ENCODE measurements around the gene LETM1. TPM values are rescaled to one million over a fixed set of nuclear protein-coding genes. Genes with fewer than 3 reads are reported as not detected.

LETM1 gene
- total and polyA plus RNA-seq, 2 of the 8 experiments (the other 6 are each of a cell fraction or from before 2014, with no cell fraction given), result 19.8 to 50.1 TPM

DNA sequence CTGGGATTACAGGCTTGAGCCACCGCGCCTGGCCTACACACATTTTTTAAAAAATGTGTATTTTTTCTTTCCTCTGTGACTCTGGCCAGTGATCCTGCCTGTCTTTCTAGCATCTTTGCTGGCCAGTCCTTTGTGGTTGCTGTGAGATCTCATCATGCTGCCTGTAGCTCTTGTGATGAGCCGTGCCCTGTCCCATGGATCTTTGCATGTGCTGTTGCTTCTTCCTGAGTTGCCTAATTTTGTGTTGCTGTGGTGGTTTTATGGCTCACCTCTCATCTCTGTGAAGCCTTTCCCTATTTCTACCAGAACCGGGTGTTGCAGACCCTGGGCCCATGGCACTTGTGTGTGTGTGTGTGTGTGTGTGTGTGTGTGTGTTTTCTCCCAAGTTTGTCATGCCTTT, 23.5 kb upstream of the LETM1 start:
- CTCF ChIA-PET (ENCODE audit: partially characterized antibody), result interaction anchor here (1.3 to 1.5 kb wide), 2 partner anchors 20 to 33 kb away, joined by 3 to 9 read pairs; no protein-coding TSS in a partner anchor
- POLR2A ChIA-PET (ENCODE audit: partially characterized antibody), result no interaction called here

More for the DNA sequence above, 23.5 kb upstream of the LETM1 start:
- Histone ChIP-seq H2AK5ac (ENCODE audit: low read depth, low read length) (no peak overlapping the region), H3K4me3 (ENCODE audit: extremely low read depth in 1 of 4, insufficient read depth in 2 of 4, low read depth in 3 of 4, low read length in 4 of 4) (no peak overlapping the region), H3K4me2 (ENCODE audit: insufficient read depth in 1 of 2, low read depth in 2 of 2, low read length in 2 of 2) (no peak overlapping the region), H3K56ac (replicated peaks; ENCODE audit: insufficient read length, low read depth, low read length) (no peak overlapping the region), H4K5ac (ENCODE audit: insufficient read length, low read depth, low read length) (no peak overlapping the region), H4K91ac (replicated peaks; ENCODE audit: insufficient read length, low read length) (no peak overlapping the region), H3K27ac (ENCODE audit: low read depth, low read length) (no peak overlapping the region), H2AFZ (ENCODE audit: low read length) (no peak overlapping the region), H3K23ac (ENCODE audit: insufficient read length) (no peak overlapping the region), H3K36me3 (ENCODE audit: control insufficient read depth in 2 of 4, insufficient read depth in 4 of 4, low read length in 3 of 4) (no peaks in the 10 kb centered on the region; a peak in 1 of 8 replicates), H2BK12ac (ENCODE audit: low read depth, low read length) (no peak overlapping the region), H3K14ac (ENCODE audit: insufficient read length) (no peak overlapping the region), H3K18ac (ENCODE audit: extremely low read depth, low read length) (no peak overlapping the region), H2BK15ac (ENCODE audit: low read length) (no peak overlapping the region), H3K9me3 (ENCODE audit: insufficient read depth in 2 of 2, low read depth in 1 of 2, low read length in 1 of 2) (no peaks in the 10 kb centered on the region), H3K23me2 (ENCODE audit: low read depth, low read length) (no peaks in the 10 kb centered on the region), H3K79me2 (ENCODE audit: control insufficient read depth in 1 of 2, insufficient read depth in 2 of 2, low read length in 2 of 2) (peaks cover 29 to 92% of the 10 kb centered on the region in 2 experiments), H2BK5ac (ENCODE audit: low read depth, low read length) (no peak overlapping the region), H3K79me1 (ENCODE audit: low read depth, low read length) (peaks cover 14% of the 10 kb centered on the region), H3K9ac (replicated peaks in 1 of 4; ENCODE audit: extremely low read depth in 1 of 4, low read depth in 3 of 4, low read length in 3 of 4) (no peak overlapping the region; a peak in 1 of 7 replicates), H4K8ac (ENCODE audit: extremely low read depth, insufficient read depth, low read length) (no peak overlapping the region), H3K27me3 (replicated peaks in 1 of 4; ENCODE audit: control insufficient read depth in 3 of 4, extremely low read depth in 1 of 4, insufficient read depth in 3 of 4, low read length in 3 of 4) (no peaks in the 10 kb centered on the region), H3K4ac (replicated peaks; ENCODE audit: insufficient read length, low read depth, low read length) (no peak overlapping the region), H3K4me1 (replicated peaks in 1 of 4; ENCODE audit: control insufficient read depth in 3 of 4, insufficient read depth in 4 of 4, low read length in 3 of 4) (no peaks in the 10 kb centered on the region; a peak in 2 of 7 replicates), H4K20me1 (replicated peaks in 1 of 2; ENCODE audit: control insufficient read depth in 1 of 2, insufficient read depth in 2 of 2, low read length in 2 of 2) (peaks cover 39 to 49% of the 10 kb centered on the region in 2 experiments), H2BK20ac (ENCODE audit: low read length) (no peak overlapping the region), H2BK120ac (replicated peaks; ENCODE audit: low read depth, low read length) (no peak overlapping the region)
- DNase-seq (ENCODE audit: low read depth in 1 of 2, low spot score in 2 of 2) (no peak), FAIRE-seq (no peak)
- 88% methylated on average over 4 of the region's 4 CpGs; no CpG with 5 or more reads in 1 of the 2 experiments for WGBS, 2 experiments (ENCODE audit: extremely low coverage in 1 of 2, insufficient coverage in 1 of 2, insufficient read length in 1 of 2, insufficient replicate concordance in 2 of 2, low coverage in 1 of 2, low lambda C conversion rate in 2 of 2, missing lambda C conversion rate in 1 of 2)
- TF ChIP-seq YY1 (IDR thresholded peaks at IDR 0.05; ENCODE audit: low read depth, low read length), result no peak
- no peak for TF ChIP-seq BACH1 (IDR thresholded peaks at IDR 0.05; ENCODE audit: low read length)
- TF ChIP-seq, protein P1, sequence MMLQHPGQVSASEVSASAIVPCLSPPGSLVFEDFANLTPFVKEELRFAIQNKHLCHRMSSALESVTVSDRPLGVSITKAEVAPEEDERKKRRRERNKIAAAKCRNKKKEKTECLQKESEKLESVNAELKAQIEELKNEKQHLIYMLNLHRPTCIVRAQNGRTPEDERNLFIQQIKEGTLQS (IDR thresholded peaks at IDR 0.05; ENCODE audit: insufficient read depth, low read depth, low read length), result no peak
- TF ChIP-seq MAFK (IDR thresholded peaks at IDR 0.05; ENCODE audit: low read depth, low read length), result no peak
- TF ChIP-seq CHD2 (IDR thresholded peaks at IDR 0.05; ENCODE audit: low read length), result no peak
- TF ChIP-seq RNF2 (IDR thresholded peaks at IDR 0.05; ENCODE audit: borderline replicate concordance, low read depth, low read length, missing control alignments, poor library complexity, severe bottlenecking), result no peak
- TF ChIP-seq SP2 (IDR thresholded peaks at IDR 0.05; ENCODE audit: low read length), result no peak
- TF ChIP-seq CHD1 (IDR thresholded peaks at IDR 0.05; ENCODE audit: low read depth, low read length), result no peak
- no peak for TF ChIP-seq TEAD4 (IDR thresholded peaks at IDR 0.05; ENCODE audit: low read depth, low read length)
- TF ChIP-seq RXRA (IDR thresholded peaks at IDR 0.05; ENCODE audit: insufficient read depth, low read depth, low read length), result no peak
